Activated T-helper 1 cell treated with Interleukin-2 at 50 U/mL for 16 hours (primary cell): Measurements from ENCODE around the gene TMEM150B.

Source experiments
- DNase-seq: peaks from one replicate; pipeline ENCODE4 v3.0.0-alpha.2; 2020; ENCODE audit warnings: low read depth

Gene TMEM150B

DNA sequence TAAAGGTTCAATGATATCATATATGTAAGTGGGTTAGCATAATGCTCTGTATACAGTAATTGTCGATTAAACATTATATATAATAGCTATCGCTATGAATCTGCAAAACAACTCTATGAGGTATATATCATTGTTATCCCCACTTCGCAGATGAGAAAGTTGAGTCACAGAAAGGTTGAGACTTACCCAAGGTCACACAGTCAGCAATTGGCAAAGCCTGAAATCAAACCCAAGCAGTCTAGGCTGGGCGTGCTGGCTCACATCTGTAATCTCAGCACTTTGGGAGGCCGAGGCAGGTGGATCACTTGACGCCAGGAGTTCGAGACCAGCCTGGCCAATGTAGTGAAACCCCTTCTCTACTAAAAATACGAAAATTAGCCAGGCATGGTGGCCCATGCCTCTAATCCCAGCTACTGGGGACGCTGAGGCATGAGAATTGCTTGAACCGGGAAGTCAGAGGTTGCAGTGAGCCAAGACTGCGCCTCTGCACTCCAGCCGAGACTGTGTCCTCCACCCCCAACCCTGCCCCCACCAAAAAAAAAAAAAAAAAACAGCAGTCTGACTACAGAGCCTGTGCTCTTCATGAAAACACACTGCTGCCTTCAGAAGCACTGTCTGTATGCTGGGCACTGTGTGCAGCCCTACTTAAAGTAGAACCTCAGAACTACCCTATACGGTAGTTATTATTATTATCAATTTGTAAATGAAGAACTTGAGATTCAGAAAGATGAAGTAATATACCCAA, 46.6 kb downstream of the TMEM150B start:
- DNase-seq: no peak

DNA sequence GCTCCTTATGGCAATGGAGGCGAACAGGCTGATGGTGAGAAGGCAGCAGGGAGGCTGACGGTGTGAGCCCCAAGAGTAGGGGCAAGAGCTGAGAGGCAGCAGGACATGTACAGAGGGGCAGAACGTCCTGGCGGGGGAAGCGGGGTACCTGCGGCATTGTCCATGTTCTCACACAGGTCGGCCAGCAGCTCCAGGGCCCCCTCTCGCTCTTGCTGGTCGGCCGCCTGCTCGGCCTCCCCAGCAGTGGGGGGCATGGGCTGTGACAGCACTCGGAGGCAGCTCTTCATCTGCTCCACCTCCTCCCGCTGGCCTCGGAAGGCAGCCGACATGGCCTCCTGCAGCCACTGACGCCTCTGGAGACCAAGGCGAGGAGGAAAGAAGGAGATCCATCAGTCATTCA, 47.6 kb downstream of the TMEM150B start:
- no peak for DNase-seq

DNA sequence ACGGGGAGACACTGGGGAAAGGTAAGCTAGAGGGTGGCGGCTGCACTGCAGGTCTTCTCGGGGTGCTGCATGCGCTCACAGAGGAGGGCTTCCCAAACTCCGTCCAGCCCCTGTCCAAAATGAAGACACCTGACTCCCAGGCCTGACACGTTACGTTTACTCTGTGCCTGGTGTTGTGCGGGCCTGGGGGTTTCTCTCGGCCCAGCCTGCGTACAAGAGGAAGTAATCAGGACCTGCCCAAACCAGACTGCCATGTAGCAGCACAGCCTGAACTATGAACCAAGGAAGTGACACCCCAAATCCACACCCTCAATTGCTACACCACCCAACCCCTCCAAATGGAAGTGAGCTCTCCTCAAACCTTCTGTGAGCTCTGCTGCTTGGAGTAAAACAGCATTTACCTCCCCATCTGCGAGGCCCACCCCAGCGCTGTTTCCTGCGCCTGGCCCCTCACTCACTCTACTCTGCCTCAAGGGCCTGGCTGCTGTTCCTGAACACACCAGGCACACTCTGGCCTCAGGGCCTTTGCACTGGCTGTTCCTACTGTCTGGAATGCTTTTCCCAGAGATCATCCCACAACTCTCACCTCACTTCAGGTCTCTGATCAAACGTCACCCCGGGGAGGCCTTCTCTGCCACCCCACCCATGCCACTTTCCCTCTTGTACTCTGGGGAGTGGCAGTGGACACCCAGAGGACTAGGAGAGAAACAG, 48.3 kb downstream of the TMEM150B start:
- DNase-seq: no peak

DNA sequence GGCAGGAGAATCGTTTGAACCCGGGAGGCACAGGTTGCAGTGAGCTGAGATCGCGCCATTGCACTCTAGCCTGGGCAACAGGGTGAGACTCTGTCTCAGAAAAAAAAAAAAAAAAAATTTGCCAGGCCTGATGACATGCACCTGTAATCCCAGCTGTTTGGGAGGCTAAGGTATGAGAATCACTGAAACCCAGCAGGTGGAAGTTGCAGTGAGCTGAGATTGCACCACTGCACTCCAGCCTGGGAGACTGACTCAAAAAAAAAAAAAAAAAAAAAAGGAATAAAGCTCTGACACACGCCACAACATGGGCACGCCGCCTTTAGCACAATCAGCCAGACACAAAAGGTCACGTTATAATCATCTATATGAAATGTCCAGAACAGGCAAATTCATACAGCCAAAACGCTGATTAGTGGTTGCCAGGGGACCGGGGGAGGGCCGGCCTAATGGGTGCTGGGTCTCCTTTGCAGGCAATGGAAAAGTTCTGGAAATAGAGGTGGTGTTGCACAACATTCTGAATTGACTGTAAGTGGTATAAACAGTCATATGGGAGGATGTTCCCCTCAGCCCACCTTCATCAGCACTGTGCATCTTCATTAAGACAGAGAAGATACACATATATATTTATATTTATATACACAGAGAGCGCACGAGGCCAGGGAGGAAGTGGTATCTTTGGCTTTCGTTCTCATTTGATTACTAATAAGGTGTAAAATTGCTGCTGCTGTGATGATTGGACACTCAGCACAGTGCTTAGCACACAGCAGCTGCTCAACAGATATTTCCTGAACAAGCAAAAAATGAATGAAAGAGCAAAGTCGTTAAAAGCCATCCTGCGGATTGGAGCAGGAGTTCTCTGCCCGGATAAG, 49.1 kb downstream of the TMEM150B start:
- no peak for DNase-seq

DNA sequence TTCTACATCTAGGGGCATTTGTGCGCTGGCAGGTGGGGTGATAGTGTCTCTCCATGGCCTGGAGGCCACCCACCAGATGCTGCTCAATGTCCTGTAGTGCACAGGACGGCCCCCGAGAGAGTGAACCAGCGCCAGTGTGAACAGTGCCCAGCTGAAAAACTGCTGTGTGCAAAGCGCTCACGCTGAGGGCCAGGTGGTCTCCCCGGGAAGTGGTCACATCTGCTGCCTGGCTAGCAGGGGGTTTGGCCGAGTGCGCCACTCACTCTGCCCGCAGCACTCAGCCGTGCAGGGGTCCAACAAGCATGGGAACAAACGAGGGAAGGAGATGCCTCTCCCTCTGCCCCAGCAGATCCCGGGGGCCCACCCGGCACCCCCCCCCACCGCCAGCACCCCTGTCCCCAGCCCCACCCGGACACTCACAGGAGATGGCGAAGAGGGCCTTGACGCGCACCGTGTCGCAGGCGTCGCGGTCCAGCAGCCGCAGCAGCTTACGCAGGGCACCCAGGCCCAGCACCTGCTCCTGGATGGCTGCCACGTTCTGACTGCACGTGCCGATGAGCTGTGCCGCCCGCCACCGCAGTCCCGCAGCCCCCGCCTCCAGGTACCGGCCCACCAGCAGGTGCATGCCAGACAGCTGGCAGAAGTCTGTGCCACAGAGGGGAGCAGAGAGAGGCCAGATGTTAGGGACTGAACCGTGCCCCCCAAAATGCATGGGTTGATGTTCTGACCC, 51.0 kb downstream of the TMEM150B start:
- no peak for DNase-seq

- no peak for DNase-seq
These were observed 53.0 kb downstream of the TMEM150B start for GRCh38 chr19:55272142-55272541.

DNA sequence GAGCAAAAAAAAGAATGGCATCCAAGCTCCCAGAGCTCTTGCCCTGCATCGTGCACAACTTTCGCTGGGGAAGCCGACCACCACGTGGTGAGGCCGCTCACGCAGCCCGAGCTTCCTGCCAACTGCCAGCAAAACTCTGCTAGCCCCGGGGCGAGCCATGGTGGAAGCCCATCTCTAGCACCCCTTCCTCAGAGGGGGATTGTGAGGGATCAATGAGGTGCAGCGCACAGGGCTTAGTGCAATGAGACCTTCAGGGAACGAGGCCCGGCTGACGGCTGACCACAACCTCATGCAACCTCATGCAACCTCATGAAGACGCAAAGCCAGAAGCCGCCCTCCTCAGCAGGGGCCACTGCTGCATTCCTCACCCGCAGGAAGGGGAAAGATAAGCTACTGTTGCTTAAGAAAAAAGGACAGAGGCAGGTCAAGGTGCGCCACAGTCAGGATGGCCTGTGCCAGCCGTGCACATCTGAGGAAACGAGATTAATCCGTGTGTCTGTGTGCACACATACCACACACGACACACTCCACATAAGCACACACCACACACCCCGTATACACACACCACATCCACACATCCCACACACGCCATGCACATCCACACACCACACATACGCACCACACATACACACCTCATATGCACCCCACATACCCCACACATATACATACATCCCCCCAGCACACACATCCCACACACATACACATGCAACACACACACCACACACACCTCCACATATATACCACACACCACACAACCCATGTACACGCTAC, 54.8 kb downstream of the TMEM150B start:
- no peak for DNase-seq

DNA sequence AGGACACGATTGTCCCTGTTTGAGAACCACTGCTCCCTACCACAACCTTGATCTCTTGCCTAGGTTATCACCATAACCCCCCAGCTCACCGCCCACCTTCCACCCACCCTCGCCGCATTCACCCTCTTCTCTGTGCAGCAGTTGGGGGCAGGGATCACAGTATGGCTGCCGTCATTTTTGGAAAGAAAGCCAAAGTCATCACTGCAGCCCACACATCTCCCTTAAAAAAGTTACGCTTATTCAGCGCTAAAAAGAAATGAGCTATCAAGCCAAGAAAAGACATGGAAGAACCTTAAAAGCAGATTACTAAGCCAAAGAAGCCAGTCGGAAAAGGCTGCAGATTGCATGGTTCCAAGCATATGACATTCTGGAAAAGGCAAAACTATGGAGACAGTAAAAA, 55.8 kb downstream of the TMEM150B start:
- DNase-seq: no peak

GRCh38 chr19:55266840-55267239, 58.3 kb downstream of the TMEM150B start:
- no peak for DNase-seq

- DNase-seq: no peak
These were observed 58.7 kb downstream of the TMEM150B start for GRCh38 chr19:55266404-55266803.

DNA sequence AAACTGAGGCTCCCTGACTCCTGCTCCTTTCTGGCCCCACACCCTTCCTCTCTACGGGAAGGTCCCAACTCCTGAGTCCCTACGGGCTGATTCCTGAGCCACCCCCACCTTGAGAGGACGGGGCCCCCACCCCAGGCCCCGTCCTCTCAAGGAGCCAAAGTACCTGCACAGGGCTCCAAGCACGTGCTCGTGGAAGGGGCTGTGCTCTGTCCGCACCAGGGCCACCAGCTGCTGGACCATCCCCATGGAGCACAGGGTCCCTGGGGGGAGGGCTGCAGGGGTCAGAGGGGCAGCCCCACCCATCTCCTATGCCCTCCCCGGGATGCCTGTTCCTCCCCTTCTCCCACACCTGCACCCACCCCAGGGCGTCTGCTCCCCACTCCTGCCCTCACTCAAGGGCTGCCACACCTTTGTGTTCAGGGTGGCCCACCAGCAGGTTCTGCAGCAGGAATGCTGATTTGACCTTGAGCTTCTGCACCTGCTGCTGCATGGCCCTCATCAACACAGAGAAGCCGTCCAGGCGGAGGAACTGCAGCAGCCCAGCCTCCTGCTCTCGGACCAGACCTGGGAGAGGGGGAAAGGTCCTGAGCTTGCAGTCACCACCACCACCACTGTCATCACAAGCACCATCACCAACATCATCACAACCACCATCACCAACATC, 59.3 kb downstream of the TMEM150B start:
- DNase-seq: no peak

DNA sequence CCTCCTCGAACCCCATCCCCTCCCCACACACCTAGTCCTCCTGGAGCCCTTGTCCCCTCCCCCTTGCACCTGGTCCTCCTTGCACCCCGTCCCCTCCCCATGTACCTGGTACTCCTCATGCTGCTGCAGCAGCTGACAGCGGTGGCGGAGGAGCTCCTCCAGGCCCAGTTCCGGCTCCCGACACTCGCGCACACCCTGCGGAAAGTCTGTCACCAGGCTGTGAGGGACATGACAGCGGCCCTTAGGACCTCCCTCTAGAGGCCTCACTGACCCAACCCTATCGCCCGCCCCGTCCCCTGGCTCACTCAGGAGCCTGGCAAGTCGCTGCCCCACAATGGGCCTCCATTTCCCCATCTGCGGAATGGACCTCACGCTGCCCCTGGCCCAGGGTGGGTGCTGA, 60.0 kb downstream of the TMEM150B start:
- no peak for DNase-seq

GRCh38 chr19:55264531-55264930, 60.6 kb downstream of the TMEM150B start:
- DNase-seq: no peak
